GM18951 (cell line): ENCODE data around the gene KLHL29.

Experiments
- POLR2A ChIP-seq: IDR thresholded peaks from 4 replicates; pipeline ENCODE4 v1.6.1; 2011; ENCODE audit warnings: mild to moderate bottlenecking; ENCODE audit not compliant: insufficient read length, insufficient read depth; ENCODE audit errors: extremely low read depth
- in situ Hi-C: fragments of 300-500 bp; cut with MboI; formaldehyde crosslinking; loops from one replicate; pipeline ENCODE4 v1.12.0; 2022; ENCODE audit warnings: low sequenced_read_pairs, mixed read lengths, inconsistent platforms; ENCODE audit not compliant: unreplicated experiment

The KLHL29 gene

GRCh38 chr2:23414871-23415270 lies 29.9 kb downstream of the KLHL29 start:
- no peak for TF ChIP-seq POLR2A
- in situ Hi-C loops: no loop called here

- in situ Hi-C loops: no loop called here
- no peak for TF ChIP-seq POLR2A
Observed at GRCh38 chr2:23417310-23417709, 32.3 kb downstream of the KLHL29 start.

- no peak for TF ChIP-seq POLR2A
- in situ Hi-C loops: no loop called here
Observed at GRCh38 chr2:23418056-23418455, 33.1 kb downstream of the KLHL29 start.

- in situ Hi-C loops: no loop called here
- TF ChIP-seq POLR2A: no peak
Observed at GRCh38 chr2:23418461-23418911, 33.5 kb downstream of the KLHL29 start.

- no peak for TF ChIP-seq POLR2A
- in situ Hi-C loops: no loop called here
Observed at GRCh38 chr2:23419171-23420090, 34.5 kb downstream of the KLHL29 start.

- no peak for TF ChIP-seq POLR2A
- in situ Hi-C loops: no loop called here
Observed at GRCh38 chr2:23420091-23420839, 35.3 kb downstream of the KLHL29 start.

- in situ Hi-C loops: no loop called here
- TF ChIP-seq POLR2A: no peak
Observed at GRCh38 chr2:23420840-23421476, 36.0 kb downstream of the KLHL29 start.

- TF ChIP-seq POLR2A: no peak
- in situ Hi-C loops: no loop called here
Observed at GRCh38 chr2:23422089-23423061, 37.4 kb downstream of the KLHL29 start.

GRCh38 chr2:23423062-23423872 lies 38.3 kb downstream of the KLHL29 start:
- no peak for TF ChIP-seq POLR2A
- in situ Hi-C loops: no loop called here

- in situ Hi-C loops: no loop called here
- no peak for TF ChIP-seq POLR2A
Observed at GRCh38 chr2:23423873-23424680, 39.1 kb downstream of the KLHL29 start.
